Esophagus squamous epithelium (tissue), 4 donors: ENCODE results near the gene GARIN3.

Experiments
- CTCF ChIP-seq, 6 experiments: fragments of 450-650 bp in 4 of 6; fragments of 200-600 bp in 2 of 6; sonication (generic) in 2 of 6; IDR thresholded peaks; one replicate each; pipeline ENCODE4 v1.5.1; 2016 to 2019; ENCODE audit warnings: antibody characterized with exemption in 6 of 6, mild to moderate bottlenecking in 4 of 6, moderate library complexity in 4 of 6
- POLR2A ChIP-seq, 4 donors: fragments of 450-650 bp; IDR thresholded peaks; one replicate each; pipeline ENCODE4 v1.6.1; 2017; ENCODE audit warnings: antibody characterized with exemption in 4 of 4, mild to moderate bottlenecking in 4 of 4, moderate library complexity in 3 of 4

- no peak for TF ChIP-seq CTCF (IDR thresholded peaks at IDR 0.05)
- no peak for TF ChIP-seq POLR2A (IDR thresholded peaks at IDR 0.05)
Measured at GRCh38 chr5:157150995-157151394, 15.1 kb downstream of the GARIN3 start.
